A673 (cell line): ENCODE data around the gene PRSS8. TPM values are rescaled to one million over a fixed set of nuclear protein-coding genes. Genes with fewer than 3 reads are reported as not detected.

ENCODE experiments used
- BruUV-seq: library from RNA; stranded (reverse); fragments of 400-500 nt; replicated peaks from 2 replicates; lab custom pipeline; 2021; lab: Mats Ljungman, UMichigan
- CTCF ChIA-PET: fragments of 300-600 bp; sonication (Branson Sonifier 250); formaldehyde crosslinking; loops from one replicate; lab custom pipeline; 2022; ENCODE audit warnings: antibody characterized with exemption; lab: Charles Lee
- POLR2A ChIA-PET: fragments of 300-600 bp; sonication (Branson Sonifier 250); formaldehyde crosslinking; loops from one replicate; lab custom pipeline; 2022; ENCODE audit warnings: antibody characterized with exemption; ENCODE audit not compliant: low non-redundant PET; lab: Charles Lee
- DNase-seq: peaks from one replicate; pipeline ENCODE4 v3.0.0-alpha.2; 2015; ENCODE audit warnings: low spot score
- H3K27ac ChIP-seq: fragments of 200-600 bp; sonication (generic); 2 replicates; pipeline ENCODE4 v1.5.1; 2016; ENCODE audit warnings: mixed run types, low read depth, mild to moderate bottlenecking, mixed read lengths, antibody characterized with exemption, low read length; ENCODE audit not compliant: poor library complexity, severe bottlenecking
- H3K27me3 ChIP-seq: fragments of 200-600 bp; sonication (generic); replicated peaks from 2 replicates; pipeline ENCODE4 v1.6.1; 2017; ENCODE audit warnings: mixed run types, low read depth, mild to moderate bottlenecking, mixed read lengths, antibody characterized with exemption, low read length; ENCODE audit not compliant: insufficient read depth, poor library complexity
- H3K36me3 ChIP-seq: fragments of 200-600 bp; sonication (generic); 2 replicates; pipeline ENCODE4 v1.6.1; 2016; ENCODE audit warnings: mixed run types, mild to moderate bottlenecking, mixed read lengths, antibody characterized with exemption, low read length; ENCODE audit not compliant: insufficient read depth, poor library complexity, severe bottlenecking
- H3K4me1 ChIP-seq: fragments of 200-600 bp; sonication (generic); 2 replicates; pipeline ENCODE4 v1.6.1; 2017; ENCODE audit warnings: mixed run types, mild to moderate bottlenecking, mixed read lengths, antibody characterized with exemption, low read length; ENCODE audit not compliant: insufficient read depth, poor library complexity, severe bottlenecking
- H3K4me3 ChIP-seq: fragments of 200-600 bp; sonication (generic); 2 replicates; pipeline ENCODE4 v1.5.1; 2016; ENCODE audit warnings: low read depth, mixed run types, mild to moderate bottlenecking, mixed read lengths, low read length; ENCODE audit not compliant: poor library complexity, severe bottlenecking
- H3K9me3 ChIP-seq: fragments of 200-600 bp; sonication (generic); 2 replicates; pipeline ENCODE4 v1.6.1; 2016; ENCODE audit warnings: mixed run types, low read depth, mild to moderate bottlenecking, mixed read lengths, antibody characterized with exemption, low read length; ENCODE audit not compliant: poor library complexity, severe bottlenecking
- CTCF ChIP-seq: fragments of 300-800, 200-600 bp; sonication (generic); conservative IDR thresholded peaks from 2 replicates; pipeline ENCODE4 v1.5.1; 2017; ENCODE audit warnings: low read depth, mild to moderate bottlenecking, antibody characterized with exemption, low read length, moderate library complexity, mixed read lengths
- EZH2 ChIP-seq: fragments of 200-600 bp; sonication (generic); IDR thresholded peaks from 2 replicates; pipeline ENCODE4 v1.6.1; 2017; ENCODE audit warnings: borderline replicate concordance, low read depth, mild to moderate bottlenecking, mixed read lengths, antibody characterized with exemption, low read length; ENCODE audit not compliant: poor library complexity, severe bottlenecking
- intact Hi-C: fragments of 100-400 bp; cut with micrococcal nuclease; formaldehyde crosslinking; loops from one replicate; pipeline ENCODE4 v1.10.0; 2022; ENCODE audit not compliant: unreplicated experiment
- total RNA-seq: library from RNA; stranded (reverse); gene quantifications from 2 replicates; pipeline ENCODE4 v1.2.3, GENCODE V29; 2021

Gene PRSS8
- total RNA-seq, 1 experiment from 2014 or later: not detected

DNA sequence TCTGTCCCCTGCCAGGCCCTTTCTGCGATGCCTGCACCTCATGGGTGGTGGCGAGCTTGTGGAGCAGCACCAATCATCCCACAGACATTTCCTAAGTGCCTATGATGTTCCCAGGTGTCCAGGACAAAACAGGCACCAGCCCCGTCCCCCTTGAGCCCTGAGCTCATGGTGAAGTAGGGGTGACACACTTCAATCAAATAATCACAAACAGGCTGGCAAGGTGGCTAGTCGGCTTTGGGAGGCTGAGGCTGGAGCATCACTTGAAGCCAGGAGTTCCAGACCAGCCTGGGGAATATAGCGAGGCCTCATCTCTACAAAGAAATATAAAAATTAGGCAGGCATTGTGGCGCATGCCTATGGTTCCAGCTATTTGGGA, 748 bp upstream of the PRSS8 start:
- no peak overlapping the region for H3K4me3 ChIP-seq
- H3K4me1 ChIP-seq: peaks cover under 1% of the 10 kb centered on the region
- CTCF ChIA-PET: no interaction called here
- no peak for TF ChIP-seq CTCF
- intact Hi-C loops: no loop called here
- no peaks in the 10 kb centered on the region for H3K9me3 ChIP-seq
- POLR2A ChIA-PET: interaction anchor here (0.6 kb wide), 1 partner anchor 167 kb away, joined by 3 read pairs; no protein-coding TSS in a partner anchor
- DNase-seq: no peak
- H3K27ac ChIP-seq: no peak overlapping the region
- no peaks in the 10 kb centered on the region for H3K36me3 ChIP-seq
- H3K27me3 ChIP-seq: no peaks in the 10 kb centered on the region
- no TSS peak for BruUV-seq

GRCh38 chr16:31134625-31135534, 647 bp downstream of the PRSS8 start:
- no peak for TF ChIP-seq CTCF
- TF ChIP-seq EZH2: no peak
- BruUV-seq: no TSS peak
- POLR2A ChIA-PET: no interaction called here
- H3K27ac ChIP-seq: no peak overlapping the region
- H3K27me3 ChIP-seq: no peaks in the 10 kb centered on the region
- H3K36me3 ChIP-seq: peaks cover 8% of the 10 kb centered on the region
- H3K4me1 ChIP-seq: no peaks in the 10 kb centered on the region
- no peak for DNase-seq
- H3K9me3 ChIP-seq: no peaks in the 10 kb centered on the region
- CTCF ChIA-PET: no interaction called here
- intact Hi-C loops: no loop called here
- no peak overlapping the region for H3K4me3 ChIP-seq

GRCh38 chr16:31134091-31134571, 1.4 kb downstream of the PRSS8 start:
- ChIA-PET POLR2A (no interaction called here), CTCF (no interaction called here)
- Histone ChIP-seq H3K27ac (no peak overlapping the region), H3K36me3 (peaks cover 8% of the 10 kb centered on the region), H3K27me3 (no peaks in the 10 kb centered on the region), H3K4me3 (no peak overlapping the region), H3K9me3 (no peaks in the 10 kb centered on the region), H3K4me1 (no peaks in the 10 kb centered on the region)
- DNase-seq: no peak
- no TSS peak for BruUV-seq
- TF ChIP-seq EZH2 (no peak), CTCF (no peak)
- intact Hi-C loops: no loop called here
